HG02763 (cell line): ENCODE data around the gene PCDHA8.
"Not testable (repeated sequence)": the region's sequence is repeated elsewhere in the genome, so short reads cannot be mapped to it uniquely, and the experiment has no call there.

Experiments used
- ATAC-seq: cut with Tn5 transposase; IDR thresholded peaks from one replicate; pipeline ENCODE4 v1.9.1; 2021; ENCODE audit warnings: mild to moderate bottlenecking, moderate library complexity; ENCODE audit not compliant: unreplicated experiment

PCDHA8 gene

GRCh38 chr5:140869555-140869886 is 28.5 kb downstream of the PCDHA8 start:
- no peak for ATAC-seq

GRCh38 chr5:140870221-140871201 is 29.5 kb downstream of the PCDHA8 start:
- no peak for ATAC-seq

GRCh38 chr5:140875085-140876065 is 34.4 kb downstream of the PCDHA8 start, which contains the start of gene PCDHA12:
Gene PCDHA12 (plus strand): TSS chr5:140875308. CDS start chr5:140875473, 165 bp downstream.
- ATAC-seq = no peak

- not testable (repeated sequence) for ATAC-seq
These were observed 35.7 kb downstream of the PCDHA8 start for GRCh38 chr5:140876541-140877261.

GRCh38 chr5:140877262-140877581 is 36.2 kb downstream of the PCDHA8 start:
- no peak for ATAC-seq

GRCh38 chr5:140881889-140882590 is 41.1 kb downstream of the PCDHA8 start, which contains the start of gene PCDHA13:
Gene PCDHA13 (plus strand): TSS chr5:140882124. CDS start chr5:140882269, 145 bp downstream.
- ATAC-seq = no peak

GRCh38 chr5:140882591-140882899 is 41.6 kb downstream of the PCDHA8 start:
- ATAC-seq = no peak

GRCh38 chr5:140883373-140883772 is 42.4 kb downstream of the PCDHA8 start:
- no peak for ATAC-seq

GRCh38 chr5:140883927-140884697 is 43.1 kb downstream of the PCDHA8 start:
- no peak for ATAC-seq
